ENCODE results near the gene IGSF21.

- TF ChIP-seq EZH2phosphoT487 (IDR thresholded peaks at IDR 0.05; ENCODE audit: borderline replicate concordance, low read length): no peak
- no peak for TF ChIP-seq CTCF (IDR thresholded peaks at IDR 0.05; ENCODE audit: low read depth, low read length, poor library complexity, severe bottlenecking)
Measured at GRCh38 chr1:18266391-18266790, 158.8 kb downstream of the IGSF21 start.
